Glomerular endothelial cell (primary cell): ENCODE measurements around the gene AFF3. TPM values are rescaled to one million over a fixed set of nuclear protein-coding genes. Genes with fewer than 3 reads are reported as not detected.

ENCODE experiments used
- DNase-seq: peaks from one replicate; pipeline ENCODE4 v3.0.0-alpha.2; 2011; ENCODE audit warnings: low read depth, low spot score; ENCODE audit errors: extremely low read depth
- total RNA-seq: library from RNA; depleted of rRNA; stranded (reverse); fragments of >200 nt; gene quantifications from 2 replicates; pipeline ENCODE4 v1.2.3, GENCODE V29; 2015

The AFF3 gene
- total RNA-seq, 1 donor from 2014 or later: 4.6 TPM

DNA sequence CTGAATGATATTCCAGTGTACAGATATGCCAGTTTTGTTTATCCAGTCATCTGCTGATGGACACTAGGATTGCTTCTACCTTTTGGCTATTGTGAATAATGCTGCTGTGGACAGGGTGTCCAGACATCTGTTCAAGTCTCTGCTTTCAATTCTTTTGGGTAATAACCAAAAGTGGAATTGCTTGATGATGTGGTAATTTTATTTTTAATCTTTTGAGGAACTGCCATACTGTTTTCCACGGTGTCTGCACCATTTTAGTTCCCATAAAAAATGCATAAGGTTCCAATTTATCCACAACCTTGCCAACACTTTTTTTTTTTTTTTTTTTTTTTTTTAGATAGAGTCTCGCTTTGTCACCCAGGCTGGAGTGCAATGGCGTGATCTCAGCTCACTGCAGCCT lies 510.7 kb downstream of the AFF3 start:
- no peak for DNase-seq

DNA sequence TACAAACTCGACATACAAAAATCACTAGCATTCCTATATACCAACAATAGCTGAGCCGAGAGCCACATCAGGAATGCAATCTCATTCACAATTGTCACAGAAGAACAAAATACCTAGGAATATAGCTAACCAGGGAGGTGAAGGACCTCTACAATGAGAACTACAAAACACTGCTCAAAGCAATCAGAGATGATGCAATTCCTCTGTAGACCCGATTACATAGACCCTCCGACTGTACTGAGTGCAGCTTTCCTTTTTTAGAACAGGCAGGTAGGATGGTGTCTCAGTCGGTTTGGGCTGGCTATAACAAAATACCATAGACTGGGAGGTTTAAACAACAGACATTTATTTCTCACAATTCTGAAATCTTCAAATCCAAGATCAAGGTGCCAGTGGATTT lies 513.1 kb downstream of the AFF3 start:
- no peak for DNase-seq

DNA sequence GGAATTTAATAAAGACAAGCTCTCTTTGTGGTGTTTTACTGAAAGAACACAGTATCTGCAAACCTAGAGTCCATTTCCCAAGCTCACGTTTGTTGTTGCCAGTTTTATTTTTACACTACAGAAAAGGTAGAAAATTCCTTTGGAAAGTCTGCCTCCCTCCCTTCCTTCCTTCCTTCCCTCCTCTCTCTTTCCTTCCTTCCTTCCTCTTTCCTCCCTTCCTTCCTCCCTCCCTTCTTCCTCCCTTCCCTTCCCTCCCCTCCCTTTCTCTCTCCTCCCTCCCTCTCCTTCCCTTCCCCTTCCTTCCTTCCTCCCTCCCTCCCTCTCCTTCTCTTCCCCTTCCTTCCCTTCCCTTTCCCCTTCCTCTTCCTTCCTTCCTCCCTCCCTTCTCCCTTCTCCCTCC lies 516.2 kb downstream of the AFF3 start:
- DNase-seq: no peak

DNA sequence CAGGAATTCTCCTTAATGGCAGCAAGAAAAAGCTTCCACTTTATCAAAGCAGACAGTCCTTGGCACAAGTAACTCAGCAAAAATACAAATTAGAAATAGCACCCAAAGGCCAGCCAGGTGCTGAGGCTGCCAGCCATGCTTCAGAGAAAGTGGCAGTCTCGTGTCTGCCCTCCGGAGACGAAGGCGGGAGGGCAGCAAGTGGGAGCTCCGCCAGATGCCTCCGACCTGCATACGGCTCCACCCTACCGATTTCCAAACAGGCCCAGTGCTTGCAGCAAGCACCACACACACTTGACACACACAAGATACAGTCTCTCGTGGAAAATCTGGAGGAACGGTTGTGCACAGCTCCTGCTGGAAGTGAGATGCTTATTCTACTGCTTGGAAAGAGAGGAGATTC lies 517.7 kb downstream of the AFF3 start:
- DNase-seq: no peak

DNA sequence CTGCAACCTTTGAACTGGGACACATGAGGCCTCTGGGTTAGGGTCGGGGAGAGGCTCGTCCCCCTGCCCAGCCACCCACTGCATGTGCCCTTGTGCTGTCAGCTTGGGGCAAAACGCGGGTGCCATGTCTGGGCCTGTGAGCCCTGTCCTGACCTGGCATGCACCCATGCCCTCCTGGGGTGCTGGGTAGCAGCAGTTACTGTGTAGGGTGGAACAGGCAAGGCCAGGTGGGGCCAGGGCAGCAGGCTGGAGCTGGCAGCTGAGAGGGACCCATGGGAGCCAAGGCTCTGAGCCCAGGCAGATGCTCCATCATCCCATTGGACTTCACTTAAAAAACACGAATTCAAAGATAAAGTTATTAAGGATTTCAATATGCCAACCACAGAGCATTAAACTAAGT lies 518.8 kb downstream of the AFF3 start:
- DNase-seq: no peak

DNA sequence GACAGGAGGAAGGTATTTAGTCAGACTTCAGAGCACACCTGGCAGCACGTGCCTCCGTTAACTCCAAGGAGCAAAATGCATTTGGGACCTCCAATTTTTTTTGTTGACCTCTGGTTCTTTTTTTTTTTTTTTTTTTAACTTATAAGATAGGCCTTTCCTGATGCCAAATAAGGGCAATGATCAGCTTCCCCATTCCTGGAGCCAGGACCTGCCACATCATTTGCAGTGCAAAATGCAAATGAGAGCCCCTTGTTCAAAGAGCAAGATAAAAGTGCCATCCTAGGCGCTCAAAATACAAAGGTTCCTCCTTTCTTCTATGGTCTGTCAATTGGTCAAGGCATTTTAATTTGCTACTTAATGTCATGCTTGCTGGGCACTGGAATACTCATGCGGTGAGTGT lies 519.4 kb downstream of the AFF3 start:
- no peak for DNase-seq

DNA sequence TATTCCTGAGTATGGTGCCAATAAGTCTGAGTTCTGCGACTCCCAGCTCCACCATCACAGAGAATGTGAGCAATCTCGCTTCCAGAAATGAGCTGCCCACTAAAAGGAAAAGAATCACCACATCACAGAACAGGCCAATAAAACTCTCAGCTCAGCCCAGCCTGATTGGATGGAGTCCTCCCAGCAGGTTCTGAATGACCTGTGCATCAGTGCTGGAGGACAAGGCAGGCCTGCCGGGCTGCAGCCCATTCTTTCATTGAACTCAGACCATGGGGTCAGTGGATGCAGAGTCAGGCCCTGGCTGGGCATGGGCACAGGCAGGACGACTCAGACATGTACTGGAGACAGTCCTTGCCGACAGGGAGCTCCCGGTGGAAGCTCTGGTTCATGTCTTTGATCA lies 519.9 kb downstream of the AFF3 start:
- DNase-seq: no peak

DNA sequence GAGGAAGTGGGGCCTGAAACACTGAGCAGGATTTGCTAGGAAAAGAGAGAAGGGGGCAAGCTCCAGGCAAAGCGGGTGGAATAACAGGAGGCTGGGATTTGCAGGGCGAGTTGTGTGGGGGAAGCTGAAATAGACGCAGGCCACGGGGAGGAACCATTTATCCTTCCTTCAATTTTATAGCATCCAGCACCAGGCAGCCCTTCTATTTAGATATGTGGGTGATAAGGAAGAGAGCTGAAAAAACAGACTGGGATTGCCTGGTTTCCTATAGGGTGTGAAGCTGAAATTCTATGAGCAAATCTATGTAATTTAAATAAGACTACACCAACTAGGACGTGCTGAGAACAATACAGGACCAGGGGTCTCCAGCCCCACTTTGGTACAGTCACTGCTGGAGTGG lies 520.6 kb downstream of the AFF3 start:
- DNase-seq: no peak

DNA sequence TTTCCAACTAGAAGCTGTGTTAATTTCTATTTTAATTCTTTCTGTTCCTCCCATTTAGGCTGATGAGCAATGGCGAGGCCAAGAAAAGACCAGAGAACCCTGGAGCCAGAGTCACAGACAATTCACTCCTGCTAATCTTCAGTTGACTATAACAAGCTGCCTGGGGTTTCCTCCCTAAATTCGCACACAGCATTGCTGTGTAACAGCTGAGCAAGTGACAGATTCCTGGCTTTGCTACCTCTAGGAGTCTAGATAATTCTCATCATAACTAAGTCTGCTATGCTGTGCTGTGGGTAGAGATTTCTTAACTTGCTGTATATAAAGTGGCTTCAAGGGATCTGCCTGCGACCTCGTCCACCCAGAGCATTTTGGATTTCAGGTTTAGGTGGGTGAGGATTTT lies 521.3 kb downstream of the AFF3 start:
- no peak for DNase-seq

DNA sequence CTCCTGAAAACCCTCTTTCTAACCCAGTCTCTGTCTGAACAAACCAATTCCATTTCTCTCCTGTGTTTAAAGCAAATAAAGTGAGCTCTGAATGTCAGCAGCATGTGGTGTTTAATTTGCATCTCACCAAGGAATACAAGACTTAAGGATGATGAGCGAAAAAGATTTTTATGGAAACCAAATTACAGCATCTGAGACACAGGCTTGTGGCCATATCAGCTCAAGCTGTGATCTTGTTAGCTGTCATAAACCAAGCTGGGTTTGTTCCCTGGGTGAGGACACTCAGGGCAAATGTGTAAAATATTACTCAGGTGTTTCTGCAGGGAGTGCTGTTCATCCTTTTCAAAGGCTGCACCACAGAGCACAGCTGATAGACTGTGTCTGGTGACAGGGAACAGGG lies 523.2 kb downstream of the AFF3 start:
- DNase-seq: no peak

DNA sequence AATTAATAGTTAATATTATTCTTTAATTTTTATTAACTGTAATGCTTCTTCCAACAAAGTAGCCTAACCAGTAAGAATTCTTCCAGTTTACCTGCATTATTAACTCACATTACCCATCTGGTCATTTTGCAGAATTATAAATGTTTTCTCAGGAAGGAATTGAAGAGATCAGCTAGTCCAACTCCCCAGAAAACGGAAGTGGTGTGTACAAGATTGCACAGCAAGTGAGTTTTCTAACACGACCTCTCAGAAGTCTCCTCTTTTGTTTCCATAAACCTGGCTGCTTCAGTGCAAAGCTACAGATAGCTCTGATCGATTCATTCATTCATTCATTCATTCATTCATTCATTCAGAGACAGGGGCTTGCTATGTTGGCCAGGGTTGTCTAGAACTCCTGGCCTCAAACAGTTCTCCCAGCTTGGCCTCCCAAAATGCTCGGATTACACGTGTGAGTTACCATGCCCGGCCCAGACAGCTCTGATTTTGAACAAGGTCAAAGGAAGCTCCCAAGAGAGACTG lies 523.8 kb downstream of the AFF3 start:
- no peak for DNase-seq

DNA sequence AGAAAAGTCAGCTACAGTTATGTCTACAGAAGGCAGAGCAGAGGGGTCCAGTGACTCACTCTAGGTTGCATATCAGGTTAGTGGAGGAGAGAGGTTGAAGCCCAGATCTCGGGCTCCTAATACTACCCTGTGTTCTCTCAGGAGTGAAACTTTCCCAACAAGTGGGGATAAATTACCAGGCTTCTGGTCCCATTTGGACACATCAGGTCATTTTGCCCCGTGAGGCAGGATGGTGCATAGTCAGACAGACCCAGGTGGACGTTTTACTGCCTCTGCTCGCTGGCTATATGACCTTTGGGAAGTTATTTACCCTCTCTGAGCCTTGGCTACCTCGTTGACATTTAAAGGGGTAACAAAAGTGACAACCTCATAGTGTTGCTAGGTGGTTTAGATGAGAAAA lies 524.6 kb downstream of the AFF3 start:
- no peak for DNase-seq

DNA sequence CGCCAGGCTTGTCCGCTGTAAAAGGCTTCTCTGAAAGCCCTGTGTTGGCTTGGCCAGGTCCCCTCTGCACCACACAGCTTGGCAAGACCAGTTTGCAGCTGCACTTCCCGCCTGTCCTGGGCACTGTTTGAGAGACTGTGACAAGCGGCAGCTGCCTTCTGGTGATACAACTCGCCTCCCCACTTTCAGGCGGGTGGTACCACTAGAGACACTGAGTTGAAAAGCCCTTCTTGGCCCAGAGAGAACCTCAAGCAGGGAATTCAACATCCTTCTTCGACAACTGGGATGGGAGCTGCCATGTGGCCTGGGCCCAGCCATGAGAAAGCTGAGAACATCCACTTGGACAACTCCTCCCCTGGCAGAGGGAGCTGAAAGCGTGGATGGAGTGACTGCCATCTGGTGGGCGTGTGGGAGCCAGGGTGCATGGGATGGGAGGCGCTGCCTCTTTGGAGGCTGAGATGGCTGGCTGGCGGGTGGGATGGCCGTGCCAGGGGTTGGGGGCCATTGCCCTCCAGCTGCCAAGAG lies 527.1 kb downstream of the AFF3 start:
- DNase-seq: no peak

DNA sequence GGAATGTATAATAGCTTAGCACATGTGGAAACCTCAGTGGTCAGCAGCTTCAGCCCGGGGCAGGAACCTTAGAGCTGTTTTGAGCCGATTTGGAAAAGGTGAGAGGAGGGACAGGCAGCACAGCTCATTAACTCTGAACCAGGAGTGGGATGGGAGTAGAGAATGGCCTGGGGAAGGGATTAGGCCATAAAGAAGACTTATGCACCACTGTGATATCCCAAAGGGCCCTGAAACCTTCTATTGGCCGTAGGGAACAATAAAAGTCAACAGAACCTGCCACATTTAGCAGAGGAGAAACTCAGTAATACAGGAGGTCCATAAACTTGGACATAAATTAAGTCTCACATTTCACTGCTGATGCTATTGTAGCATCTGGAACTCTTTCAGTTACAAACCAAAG lies 528.4 kb downstream of the AFF3 start:
- DNase-seq: no peak

DNA sequence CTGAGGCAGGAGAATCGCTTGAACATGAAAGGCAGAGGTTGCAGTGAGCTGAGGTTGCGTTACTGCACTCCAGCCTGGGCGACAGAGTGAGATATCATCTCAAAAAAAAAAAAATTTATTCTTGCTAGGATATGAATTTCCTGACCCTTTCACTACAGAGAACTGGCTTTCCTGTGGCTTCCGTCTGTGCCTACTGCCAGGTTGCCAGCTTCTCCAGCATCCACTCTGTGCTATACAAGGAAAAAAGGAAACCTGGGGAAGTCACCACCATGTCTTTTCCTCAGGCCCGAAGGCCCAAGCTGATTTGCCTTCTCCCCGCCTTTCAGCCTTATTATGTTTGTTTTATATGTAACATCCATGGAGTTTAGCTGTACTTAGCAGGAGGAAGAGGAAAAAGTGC lies 530.6 kb downstream of the AFF3 start:
- no peak for DNase-seq

DNA sequence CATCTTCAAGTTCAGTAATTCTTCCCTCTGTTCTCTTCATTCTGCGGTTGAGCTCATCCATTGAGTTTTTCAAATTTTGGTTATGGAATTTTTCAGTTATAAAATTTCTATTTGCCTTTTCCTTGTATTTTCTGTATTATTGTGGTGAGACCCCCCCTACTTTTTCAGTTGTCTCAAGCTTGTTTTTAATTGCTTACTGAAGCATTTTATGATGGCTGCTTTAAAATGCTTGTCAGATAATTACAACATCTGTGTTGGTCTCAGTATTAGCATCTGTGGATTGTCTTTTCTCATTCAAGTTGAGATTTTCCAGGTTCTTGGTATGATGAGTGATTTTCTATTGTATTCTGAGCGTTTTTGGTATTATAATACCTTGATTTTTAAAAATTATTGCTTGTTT lies 531.4 kb downstream of the AFF3 start:
- no peak for DNase-seq

DNA sequence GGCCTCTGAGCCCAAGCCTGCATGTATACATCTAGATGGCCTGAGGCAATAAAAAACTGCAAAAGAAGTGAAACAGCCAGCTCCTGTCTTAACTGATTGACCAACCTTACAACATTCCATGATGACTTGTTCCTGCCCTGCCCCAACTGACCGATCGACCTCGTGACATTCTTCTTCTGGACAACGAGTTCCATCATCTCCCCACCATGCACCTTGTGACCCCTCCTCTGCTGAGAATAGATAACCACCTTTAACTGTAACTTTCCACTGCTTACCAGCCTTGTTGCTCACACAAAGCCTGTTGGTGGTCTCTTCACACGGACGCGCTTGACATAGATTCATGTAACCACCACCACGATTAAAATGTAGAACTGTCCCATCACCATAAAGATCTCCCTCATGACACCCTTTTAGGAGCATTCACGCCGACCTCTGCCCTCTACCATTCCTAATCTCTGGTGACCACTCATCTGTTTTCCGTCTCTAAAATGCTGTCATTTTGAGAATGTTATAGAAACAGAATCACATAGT lies 532.5 kb downstream of the AFF3 start:
- no peak for DNase-seq

DNA sequence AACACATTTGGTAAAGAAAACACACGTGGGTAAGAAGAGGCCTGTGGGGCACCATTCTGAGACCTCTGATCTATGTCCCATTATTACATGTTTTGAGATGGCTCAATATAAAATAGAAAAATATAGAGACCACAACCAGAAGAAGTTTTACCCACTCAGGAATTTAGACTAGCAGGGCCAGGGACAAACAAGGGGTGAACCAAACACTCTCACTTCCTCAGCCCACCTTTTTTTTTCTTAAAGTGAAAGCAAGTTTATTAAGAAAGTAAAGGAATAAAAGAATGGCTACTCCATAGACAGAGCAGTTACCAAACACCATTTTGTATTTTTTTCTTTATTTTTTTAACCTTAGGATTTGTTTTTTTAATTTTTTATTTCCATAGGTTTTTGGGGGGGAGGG lies 533.5 kb downstream of the AFF3 start:
- DNase-seq: no peak

DNA sequence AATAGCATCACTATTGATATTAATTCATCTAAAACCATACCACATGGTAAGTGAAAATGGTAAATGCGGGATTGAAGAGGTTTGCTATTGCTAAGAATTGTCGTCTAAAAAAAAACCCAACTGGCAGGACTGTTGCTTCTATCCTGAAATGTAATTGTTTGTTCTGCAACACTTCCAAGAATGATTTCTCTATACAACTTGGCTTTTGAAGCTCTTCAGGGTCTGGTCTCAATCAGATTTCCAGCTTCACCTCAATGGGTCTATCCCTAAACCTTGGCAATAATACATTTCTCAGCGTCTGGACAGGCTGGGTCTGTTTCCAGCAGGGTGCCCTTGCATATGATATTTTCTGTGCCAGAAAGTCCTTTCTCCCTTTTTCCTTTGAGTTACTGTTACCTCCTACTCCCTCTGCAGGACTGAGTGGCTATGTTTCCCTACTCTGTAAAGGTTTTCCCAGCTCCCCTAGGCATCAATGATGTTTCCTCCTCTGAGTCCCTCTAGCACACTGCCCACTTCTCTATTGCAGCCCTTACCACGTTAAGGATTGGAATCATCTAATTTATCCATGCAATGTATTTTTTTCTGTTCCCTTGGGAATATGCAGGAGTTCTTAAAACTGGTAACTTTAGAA lies 534.4 kb downstream of the AFF3 start:
- no peak for DNase-seq

DNA sequence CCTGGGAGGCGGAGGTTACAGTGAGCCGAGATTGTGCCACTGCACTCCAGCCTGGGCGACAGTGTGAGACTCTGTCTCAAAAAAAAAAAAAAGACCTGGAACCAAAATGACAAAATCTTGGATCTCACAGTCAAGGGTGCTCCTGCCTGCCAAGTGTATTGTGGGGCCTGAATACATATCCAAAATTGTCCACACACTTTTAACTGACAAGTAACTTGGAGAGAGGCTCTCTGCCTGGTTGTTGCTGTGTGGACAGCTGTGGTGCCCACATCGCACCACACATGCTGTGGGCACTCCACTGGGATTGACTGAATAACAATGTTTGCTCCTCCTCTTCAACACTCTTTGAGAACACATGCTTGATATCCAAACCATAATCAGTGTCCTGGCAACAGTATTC lies 534.9 kb downstream of the AFF3 start:
- DNase-seq: no peak

DNA sequence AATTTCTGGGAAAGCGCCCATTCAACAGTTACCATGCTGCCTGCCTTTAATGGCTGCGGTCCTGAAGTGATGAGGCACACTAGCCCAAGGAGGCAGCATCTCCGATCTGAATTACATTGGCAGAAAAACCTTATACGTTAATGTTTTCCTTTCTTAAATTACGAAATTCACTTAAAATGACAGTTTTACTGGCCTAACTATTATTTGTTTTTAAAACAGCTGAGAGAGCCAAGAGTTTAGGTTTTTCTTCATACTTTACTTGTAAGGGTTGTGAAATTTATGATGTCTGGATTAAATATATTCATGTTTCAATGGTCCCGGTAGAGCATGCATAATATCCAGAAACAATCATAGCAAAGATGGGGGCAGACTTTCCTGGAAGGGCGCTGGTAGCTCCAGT lies 537.4 kb downstream of the AFF3 start:
- DNase-seq: no peak

DNA sequence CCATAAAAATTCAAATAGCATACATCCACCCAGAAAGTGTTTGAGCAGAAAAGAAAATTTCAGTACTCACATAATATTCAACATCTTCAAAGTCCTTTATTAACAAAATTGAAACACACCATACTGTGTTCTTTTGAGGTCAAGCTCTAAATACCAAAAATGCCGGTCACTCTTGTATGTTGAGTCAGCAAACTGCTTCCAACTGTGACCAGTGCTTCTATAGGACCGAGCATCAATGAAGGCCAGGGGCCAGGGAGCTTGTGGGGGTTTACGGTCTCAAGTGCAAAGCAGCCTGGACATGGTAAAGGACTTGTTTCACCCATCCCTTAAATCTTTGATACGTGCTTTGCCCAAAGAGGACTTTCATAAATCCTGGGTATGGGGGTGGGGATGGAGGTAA lies 539.9 kb downstream of the AFF3 start:
- DNase-seq: no peak
